Adrenal gland (tissue), 12 donors: ENCODE measurements around the gene RNF40. TPM values are rescaled to one million over a fixed set of nuclear protein-coding genes. Genes with fewer than 3 reads are reported as not detected.
A peak's percentile ranks its signal among the peaks of the same experiment; 100 is the strongest.

Experiments
- DNase-seq, 7 donors: peaks; one replicate each; pipeline ENCODE4 v3.0.0-alpha.2; 2019 to 2020
- H3K27ac ChIP-seq, 5 donors: fragments of 200-600 bp; sonication (generic) in 4 of 5; 1 replicate in 3 of 5; 2 replicates in 2 of 5; pipeline versions ENCODE4 v1.5.1 to v1.8.0; 2016 to 2020; ENCODE audit warnings: mild to moderate bottlenecking in 1 of 5
- H3K27me3 ChIP-seq: fragments of 200-600 bp; 2 replicates; pipeline ENCODE4 v1.8.0; 2021
- H3K36me3 ChIP-seq, 2 donors: fragments of 200-600 bp; replicated peaks in 1 of 2; 1 replicate in 1 of 2; 2 replicates in 1 of 2; pipeline versions ENCODE4 v1.5.1 to v1.8.0; 2018 to 2022
- H3K4me1 ChIP-seq, 2 donors: fragments of 200-600 bp; replicated peaks in 1 of 2; 1 replicate in 1 of 2; 2 replicates in 1 of 2; pipeline versions ENCODE4 v1.5.1 to v1.8.0; 2018 to 2021
- H3K4me3 ChIP-seq, 4 donors: fragments of 200-600 bp; sonication (generic) in 3 of 4; one replicate each; pipeline ENCODE4 v1.5.1; 2016 to 2018
- H3K9me3 ChIP-seq, 3 donors: fragments of 200-600 bp; sonication (generic) in 1 of 3; replicated peaks in 1 of 3; 1 replicate in 2 of 3; 2 replicates in 1 of 3; pipeline versions ENCODE4 v1.5.1 to v1.8.0; 2016 to 2021
- POLR2A ChIP-seq, 2 donors: fragments of 450-650 bp; IDR thresholded peaks; one replicate each; pipeline ENCODE4 v1.6.1; 2017; ENCODE audit warnings: antibody characterized with exemption in 2 of 2, mild to moderate bottlenecking in 2 of 2, moderate library complexity in 1 of 2
- WGBS, 4 donors: extraction: QIAGEN DNeasy Blood & Tissue Kit in 2 of 4; methylation state at CpG; one replicate each; pipeline versions ENCODE4 v1.1.5 to v1.1.7; 2013 to 2017; 5-methylcytosine and 5-hydroxymethylcytosine counted together
- intact Hi-C, 2 donors: fragments of 100-400 bp; cut with DNase I; formaldehyde crosslinking; loops; one replicate each; pipeline versions ENCODE4 v1.14.1 to v1.15.0; 2022 to 2023
- polyA plus RNA-seq, 3 donors: library from polyadenylated mRNA; stranded (reverse); fragments of 200-250 nt in 2 of 3; fragments of 350-450 nt in 1 of 3; fragmentation: Illumina TruSeq in 1 of 3; extraction: RNeasy Lipid Tissue Mini Kit (QIAGEN cat#74804) in 1 of 3; gene quantifications; one replicate each; pipeline ENCODE4 v1.2.3, GENCODE V29; 2013 to 2014
- total RNA-seq, 9 donors: library from RNA; depleted of rRNA in 4 of 9; stranded (reverse); fragments of >200 nt in 4 of 9; fragments of 120-200 nt in 1 of 9; fragmentation: NEBNext Ultra II Directional in 1 of 9; extraction: Animal tissue kit (Norgen Biotek cat#: 25700) in 1 of 9; gene quantifications; one replicate each; pipeline versions ENCODE4 v1.1.0 to v1.2.4, GENCODE V29; 2013 to 2023
- TF ChIP-seq, protein P1 (sequence below), 6 experiments: fragments of 450-650 bp in 4 of 6; fragments of 200-600 bp in 2 of 6; sonication (generic) in 1 of 6; IDR thresholded peaks; 1 replicate in 5 of 6; 2 replicates in 1 of 6; pipeline versions ENCODE4 v1.5.1 to v1.8.0; 2016 to 2021; ENCODE audit warnings: antibody characterized with exemption in 6 of 6, mild to moderate bottlenecking in 2 of 6, moderate library complexity in 1 of 6
- donor health status: healthy with polysubstance abuse.
- donor health status: Bipolar disorder and iron deficiency.
- donor health status: DM: yes; HTN: yes; CAD: no.
- donor health status: DM: no; HTN: no; CAD: no.
- donor health status: DM: no; HTN: no; CAD: no.
- donor health status: DM: yes; HTN: yes; CAD: no.

RNF40 gene
- total and polyA plus RNA-seq, 12 donors = 86.9 to 164 (median 114) TPM

DNA sequence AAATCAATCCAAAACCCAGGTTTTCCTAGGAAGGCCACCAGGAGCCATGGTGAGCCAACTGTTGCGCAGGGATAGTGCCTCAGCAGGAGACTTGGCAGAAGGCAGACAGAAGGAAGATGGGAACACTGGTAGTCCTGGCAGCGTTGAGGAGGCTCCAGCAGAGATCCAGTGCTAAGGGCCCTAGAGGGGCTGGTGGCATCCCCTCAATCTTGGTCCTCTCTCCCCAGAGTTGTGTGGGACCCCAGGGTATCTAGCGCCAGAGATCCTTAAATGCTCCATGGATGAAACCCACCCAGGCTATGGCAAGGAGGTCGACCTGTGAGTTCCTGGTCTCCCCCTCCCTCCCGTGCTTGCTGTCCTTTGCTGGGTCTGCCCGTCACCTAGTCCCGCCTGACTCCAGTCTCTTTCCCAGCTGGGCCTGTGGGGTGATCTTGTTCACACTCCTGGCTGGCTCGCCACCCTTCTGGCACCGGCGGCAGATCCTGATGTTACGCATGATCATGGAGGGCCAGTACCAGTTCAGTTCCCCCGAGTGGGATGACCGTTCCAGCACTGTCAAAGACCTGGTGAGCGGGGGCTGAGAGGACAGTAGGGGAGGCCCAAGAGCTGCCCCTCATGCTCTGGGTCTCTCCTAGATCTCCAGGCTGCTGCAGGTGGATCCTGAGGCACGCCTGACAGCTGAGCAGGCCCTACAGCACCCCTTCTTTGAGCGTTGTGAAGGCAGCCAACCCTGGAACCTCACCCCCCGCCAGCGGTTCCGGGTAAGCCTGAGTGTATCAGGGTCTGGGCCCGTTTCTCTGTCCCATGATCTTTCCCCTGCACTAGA lies 6.0 kb upstream of the RNF40 start:
- Histone ChIP-seq H3K9me3 (no peaks in the 10 kb centered on the region), H3K36me3 (peaks cover 0 to 44% of the 10 kb centered on the region in 2 donors), H3K27ac (no peak overlapping the region), H3K27me3 (no peaks in the 10 kb centered on the region), H3K4me3 (no peak overlapping the region), H3K4me1 (peaks cover 4 to 6% of the 10 kb centered on the region in 2 donors)
- WGBS, 4 donors = 93 to 95% (median 94%) methylated on average over 16 to 20 of the region's 20 CpGs
- peak in 1 of 7 donors; percentile 15 for DNase-seq
- no peak for TF ChIP-seq POLR2A (IDR thresholded peaks at IDR 0.05)
- TF ChIP-seq, protein P1, sequence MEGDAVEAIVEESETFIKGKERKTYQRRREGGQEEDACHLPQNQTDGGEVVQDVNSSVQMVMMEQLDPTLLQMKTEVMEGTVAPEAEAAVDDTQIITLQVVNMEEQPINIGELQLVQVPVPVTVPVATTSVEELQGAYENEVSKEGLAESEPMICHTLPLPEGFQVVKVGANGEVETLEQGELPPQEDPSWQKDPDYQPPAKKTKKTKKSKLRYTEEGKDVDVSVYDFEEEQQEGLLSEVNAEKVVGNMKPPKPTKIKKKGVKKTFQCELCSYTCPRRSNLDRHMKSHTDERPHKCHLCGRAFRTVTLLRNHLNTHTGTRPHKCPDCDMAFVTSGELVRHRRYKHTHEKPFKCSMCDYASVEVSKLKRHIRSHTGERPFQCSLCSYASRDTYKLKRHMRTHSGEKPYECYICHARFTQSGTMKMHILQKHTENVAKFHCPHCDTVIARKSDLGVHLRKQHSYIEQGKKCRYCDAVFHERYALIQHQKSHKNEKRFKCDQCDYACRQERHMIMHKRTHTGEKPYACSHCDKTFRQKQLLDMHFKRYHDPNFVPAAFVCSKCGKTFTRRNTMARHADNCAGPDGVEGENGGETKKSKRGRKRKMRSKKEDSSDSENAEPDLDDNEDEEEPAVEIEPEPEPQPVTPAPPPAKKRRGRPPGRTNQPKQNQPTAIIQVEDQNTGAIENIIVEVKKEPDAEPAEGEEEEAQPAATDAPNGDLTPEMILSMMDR (IDR thresholded peaks at IDR 0.05) = no peak
- intact Hi-C loops = loop anchor here in 1 of 2 donors (10.0 kb wide), 1 partner anchor 51 kb away; no protein-coding TSS in a partner anchor

DNA sequence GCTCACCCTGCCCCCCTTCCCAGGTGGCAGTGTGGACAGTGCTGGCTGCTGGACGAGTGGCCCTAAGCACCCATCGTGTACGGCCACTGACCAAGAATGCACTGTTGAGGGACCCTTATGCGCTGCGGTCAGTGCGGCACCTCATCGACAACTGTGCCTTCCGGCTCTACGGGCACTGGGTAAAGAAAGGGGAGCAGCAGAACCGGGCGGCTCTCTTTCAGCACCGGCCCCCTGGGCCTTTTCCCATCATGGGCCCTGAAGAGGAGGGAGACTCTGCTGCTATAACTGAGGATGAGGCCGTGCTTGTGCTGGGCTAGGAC lies 5.4 kb upstream of the RNF40 start:
- WGBS, 4 donors = 93 to 98% (median 97%) methylated on average over 12 to 13 of the region's 13 CpGs
- H3K27me3 ChIP-seq = no peaks in the 10 kb centered on the region
- H3K9me3 ChIP-seq = no peaks in the 10 kb centered on the region
- intact Hi-C loops = loop anchor here in 1 of 2 donors (10.0 kb wide), 1 partner anchor 52 kb away; no protein-coding TSS in a partner anchor
- H3K4me3 ChIP-seq = no peak overlapping the region
- TF ChIP-seq, protein P1 (IDR thresholded peaks at IDR 0.05) = no peak
- no peak for TF ChIP-seq POLR2A (IDR thresholded peaks at IDR 0.05)
- peak in 1 of 7 donors; percentile 11 for DNase-seq
- no peak overlapping the region for H3K27ac ChIP-seq
- H3K4me1 ChIP-seq = peaks cover 8 to 11% of the 10 kb centered on the region in 2 donors
- peaks cover 0 to 38% of the 10 kb centered on the region in 2 donors for H3K36me3 ChIP-seq

DNA sequence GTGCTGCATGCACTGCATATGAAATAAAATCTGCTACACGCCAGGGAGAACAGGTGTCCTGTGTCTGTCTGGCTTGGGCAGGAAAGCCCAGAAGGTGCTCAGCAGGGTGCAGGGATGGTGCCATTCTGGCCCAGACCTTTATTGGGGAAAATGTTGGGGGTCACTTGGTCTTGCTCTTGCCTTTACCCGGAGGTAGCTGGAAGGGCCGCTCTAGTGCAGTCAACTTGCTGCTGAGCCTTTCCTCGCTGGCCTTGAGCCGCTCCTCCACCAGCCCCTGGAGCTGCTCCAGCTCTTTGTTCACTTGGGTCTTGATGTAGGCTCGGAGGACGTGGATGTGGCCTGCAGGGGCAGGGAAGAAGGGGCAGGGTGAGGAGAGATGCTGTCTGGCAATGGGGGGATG lies 4.8 kb upstream of the RNF40 start:
- intact Hi-C loops = loop anchor here in 1 of 2 donors (10.0 kb wide), 1 partner anchor 53 kb away; no protein-coding TSS in a partner anchor
- TF ChIP-seq, protein P1 (IDR thresholded peaks at IDR 0.05) = no peak
- TF ChIP-seq POLR2A (IDR thresholded peaks at IDR 0.05) = no peak
- H3K27me3 ChIP-seq = no peaks in the 10 kb centered on the region
- DNase-seq = peak in 2 of 7 donors; percentile 54 to 63
- H3K9me3 ChIP-seq = no peaks in the 10 kb centered on the region
- peaks cover 0 to 38% of the 10 kb centered on the region in 2 donors for H3K36me3 ChIP-seq
- no peak overlapping the region for H3K27ac ChIP-seq
- WGBS, 4 donors = 55 to 66% (median 64%) methylated on average over 6 to 7 of the region's 7 CpGs
- peaks cover 8 to 11% of the 10 kb centered on the region in 2 donors for H3K4me1 ChIP-seq
- H3K4me3 ChIP-seq = no peak overlapping the region

DNA sequence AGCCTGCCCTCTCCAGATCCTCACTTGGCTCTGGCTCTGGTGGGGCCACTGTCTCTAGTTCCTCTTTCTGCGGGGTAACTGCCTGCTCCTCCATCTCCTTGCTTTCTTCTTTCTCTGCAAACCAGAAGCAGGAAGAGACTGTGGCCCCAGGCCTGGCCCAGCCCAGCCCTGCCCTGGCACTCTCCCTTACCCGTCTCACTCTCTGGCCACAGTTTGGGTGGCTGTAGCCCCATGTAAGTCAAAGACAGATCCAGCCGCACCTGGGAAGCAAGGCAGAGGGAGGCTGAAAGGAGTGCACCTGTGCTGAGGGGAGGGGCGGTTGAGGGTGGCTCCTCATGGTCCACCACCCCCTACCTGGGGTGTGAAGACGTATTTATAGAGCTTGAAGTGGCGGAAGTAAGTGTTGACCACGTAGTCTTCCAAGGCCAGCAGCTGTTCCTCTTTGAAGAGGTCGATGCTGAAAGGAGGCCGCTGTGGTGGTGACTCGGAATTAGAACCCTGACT lies 3.1 kb upstream of the RNF40 start:
- Histone ChIP-seq H3K36me3 (peaks cover 0 to 29% of the 10 kb centered on the region in 2 donors), H3K9me3 (no peaks in the 10 kb centered on the region), H3K27me3 (no peaks in the 10 kb centered on the region), H3K27ac (peak overlapping the region in 2 of 5 donors; percentile 17 to 60), H3K4me3 (no peak overlapping the region), H3K4me1 (peaks cover 22 to 27% of the 10 kb centered on the region in 2 donors)
- intact Hi-C loops = loop anchor here in 1 of 2 donors (10.0 kb wide), 1 partner anchor 54 kb away; no protein-coding TSS in a partner anchor
- TF ChIP-seq, protein P1 (IDR thresholded peaks at IDR 0.05) = no peak
- TF ChIP-seq POLR2A (IDR thresholded peaks at IDR 0.05) = no peak
- DNase-seq = peak in 2 of 7 donors; percentile 17 to 26
- 70 to 90% (median 78%) methylated on average over 3 to 10 of the region's 10 CpGs for WGBS, 4 donors
